Uterus (tissue), 4 donors: ENCODE data around the gene PIP5K1C. TPM values are rescaled to one million over a fixed set of nuclear protein-coding genes. Genes with fewer than 3 reads are reported as not detected.

Experiments
- DNase-seq, 2 donors: peaks; one replicate each; pipeline ENCODE4 v3.0.0-alpha.2; 2019 to 2020
- H3K27ac ChIP-seq, 2 donors: fragments of 200-600 bp; sonication (generic); 1 replicate in 1 of 2; 2 replicates in 1 of 2; pipeline ENCODE4 v1.5.1; 2016 to 2018
- H3K27me3 ChIP-seq, 2 donors: fragments of 200-600 bp; sonication (generic); one replicate each; pipeline ENCODE4 v1.5.1; 2018 to 2019; ENCODE audit warnings: control low read depth in 1 of 2
- H3K36me3 ChIP-seq, 2 donors: fragments of 200-600 bp; sonication (generic); one replicate each; pipeline ENCODE4 v1.5.1; 2019; ENCODE audit warnings: control low read depth in 1 of 2
- H3K4me1 ChIP-seq, 2 donors: fragments of 200-600 bp; sonication (generic); one replicate each; pipeline ENCODE4 v1.5.1; 2018 to 2019; ENCODE audit warnings: control low read depth in 1 of 2
- H3K4me3 ChIP-seq, 2 donors: fragments of 200-600 bp; sonication (generic); 1 replicate in 1 of 2; 2 replicates in 1 of 2; pipeline ENCODE4 v1.5.1; 2018 to 2019; ENCODE audit warnings: mild to moderate bottlenecking in 1 of 2
- H3K9me3 ChIP-seq, 2 donors: fragments of 200-600 bp; sonication (generic); one replicate each; pipeline ENCODE4 v1.5.1; 2019; ENCODE audit warnings: control low read depth in 1 of 2
- CTCF ChIP-seq, 4 experiments: fragments of 200-600 bp in 2 of 4; fragments of 450-650 bp in 2 of 4; sonication (generic) in 2 of 4; IDR thresholded peaks; one replicate each; pipeline ENCODE4 v1.5.1; 2016 to 2019; ENCODE audit warnings: antibody characterized with exemption in 4 of 4, mild to moderate bottlenecking in 2 of 4, moderate library complexity in 1 of 4
- POLR2A ChIP-seq, 2 donors: fragments of 450-650 bp; IDR thresholded peaks; one replicate each; pipeline ENCODE4 v1.6.1; 2016; ENCODE audit warnings: antibody characterized with exemption in 2 of 2, mild to moderate bottlenecking in 1 of 2, moderate library complexity in 1 of 2
- intact Hi-C: fragments of 100-400 bp; cut with DNase I; formaldehyde crosslinking; loops from one replicate; pipeline ENCODE4 v1.15.1; 2023; ENCODE audit warnings: low total_unique reads
- total RNA-seq, 4 donors: library from RNA; depleted of rRNA in 3 of 4; stranded (reverse); fragments of >200 nt in 3 of 4; gene quantifications; one replicate each; pipeline versions ENCODE4 v1.1.0 to v1.2.4, GENCODE V29; 2014 to 2023
- donor health status: DM: yes; HTN: yes; CAD: no.

The PIP5K1C gene
- total RNA-seq, 4 donors from 2014 or later = 6.2 to 77.5 (median 33.2) TPM

GRCh38 chr19:3646336-3647092 is 53.8 kb downstream of the PIP5K1C start:
- intact Hi-C loops = no loop called here

GRCh38 chr19:3645726-3646125 is 54.5 kb downstream of the PIP5K1C start:
- no peak for TF ChIP-seq CTCF (IDR thresholded peaks at IDR 0.05)
- TF ChIP-seq POLR2A (IDR thresholded peaks at IDR 0.05) = no peak
- no peak overlapping the region for H3K27ac ChIP-seq

More at GRCh38 chr19:3646336-3647092, 53.8 kb downstream of the PIP5K1C start:
- H3K27me3 ChIP-seq = no peaks in the 10 kb centered on the region
- no peak overlapping the region for H3K27ac ChIP-seq
- no peak for TF ChIP-seq POLR2A (IDR thresholded peaks at IDR 0.05)
- no peak for TF ChIP-seq CTCF (IDR thresholded peaks at IDR 0.05)
- H3K9me3 ChIP-seq = no peaks in the 10 kb centered on the region
- no peaks in the 10 kb centered on the region for H3K36me3 ChIP-seq
- no peak overlapping the region for H3K4me3 ChIP-seq
- DNase-seq = no peak
- H3K4me1 ChIP-seq = no peaks in the 10 kb centered on the region

GRCh38 chr19:3645067-3645396 is 55.2 kb downstream of the PIP5K1C start:
- no peaks in the 10 kb centered on the region for H3K4me1 ChIP-seq
- no peak overlapping the region for H3K4me3 ChIP-seq
- no peaks in the 10 kb centered on the region for H3K9me3 ChIP-seq
- DNase-seq = no peak
- H3K27ac ChIP-seq = no peak overlapping the region
- H3K27me3 ChIP-seq = no peaks in the 10 kb centered on the region
- no peaks in the 10 kb centered on the region for H3K36me3 ChIP-seq
- TF ChIP-seq POLR2A (IDR thresholded peaks at IDR 0.05) (no peak), CTCF (IDR thresholded peaks at IDR 0.05) (no peak)
- intact Hi-C loops = no loop called here

More at GRCh38 chr19:3645726-3646125, 54.5 kb downstream of the PIP5K1C start:
- Histone ChIP-seq H3K27me3 (no peaks in the 10 kb centered on the region), H3K36me3 (no peaks in the 10 kb centered on the region), H3K9me3 (no peaks in the 10 kb centered on the region), H3K4me1 (no peaks in the 10 kb centered on the region), H3K4me3 (no peak overlapping the region)
- intact Hi-C loops = no loop called here
- no peak for DNase-seq

GRCh38 chr19:3644351-3645066 is 55.8 kb downstream of the PIP5K1C start:
- Histone ChIP-seq H3K4me3 (no peak overlapping the region), H3K27me3 (no peaks in the 10 kb centered on the region), H3K4me1 (no peaks in the 10 kb centered on the region), H3K36me3 (no peaks in the 10 kb centered on the region), H3K27ac (no peak overlapping the region), H3K9me3 (no peaks in the 10 kb centered on the region)
- no peak for DNase-seq
- no peak for TF ChIP-seq CTCF (IDR thresholded peaks at IDR 0.05)
- TF ChIP-seq POLR2A (IDR thresholded peaks at IDR 0.05) = no peak
- intact Hi-C loops = no loop called here

GRCh38 chr19:3643674-3644313 is 56.5 kb downstream of the PIP5K1C start:
- Histone ChIP-seq H3K36me3 (no peaks in the 10 kb centered on the region), H3K27ac (no peak overlapping the region), H3K4me3 (no peak overlapping the region), H3K4me1 (no peaks in the 10 kb centered on the region), H3K27me3 (no peaks in the 10 kb centered on the region), H3K9me3 (no peaks in the 10 kb centered on the region)
- intact Hi-C loops = no loop called here
- TF ChIP-seq POLR2A (IDR thresholded peaks at IDR 0.05) (no peak), CTCF (IDR thresholded peaks at IDR 0.05) (no peak)
- DNase-seq = no peak
